ENCODE measurements around the gene EYA2.

- TF ChIP-seq CTCF (IDR thresholded peaks at IDR 0.05; ENCODE audit: extremely low read depth in 1 of 2, insufficient read depth in 1 of 2, low read depth in 1 of 2, low read length in 2 of 2) (no peak), JUN (IDR thresholded peaks at IDR 0.05; ENCODE audit: borderline replicate concordance, insufficient read depth, insufficient read length, low read depth) (no peak), POLR2A (IDR thresholded peaks at IDR 0.05; ENCODE audit: low read depth, low read length) (no peak), POLR2AphosphoS5 (IDR thresholded peaks at IDR 0.05; ENCODE audit: insufficient read depth, low read depth, low read length) (no peak)
- TF ChIP-seq, protein P1, sequence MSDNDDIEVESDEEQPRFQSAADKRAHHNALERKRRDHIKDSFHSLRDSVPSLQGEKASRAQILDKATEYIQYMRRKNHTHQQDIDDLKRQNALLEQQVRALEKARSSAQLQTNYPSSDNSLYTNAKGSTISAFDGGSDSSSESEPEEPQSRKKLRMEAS (IDR thresholded peaks at IDR 0.05; ENCODE audit: insufficient read depth, insufficient read length), result no peak
Measured at GRCh38 chr20:47235853-47236638, 341.4 kb downstream of the EYA2 start.

Data from endothelial cell of umbilical vein (primary cell).